ENCODE data around the gene CDKN2C.

DNA sequence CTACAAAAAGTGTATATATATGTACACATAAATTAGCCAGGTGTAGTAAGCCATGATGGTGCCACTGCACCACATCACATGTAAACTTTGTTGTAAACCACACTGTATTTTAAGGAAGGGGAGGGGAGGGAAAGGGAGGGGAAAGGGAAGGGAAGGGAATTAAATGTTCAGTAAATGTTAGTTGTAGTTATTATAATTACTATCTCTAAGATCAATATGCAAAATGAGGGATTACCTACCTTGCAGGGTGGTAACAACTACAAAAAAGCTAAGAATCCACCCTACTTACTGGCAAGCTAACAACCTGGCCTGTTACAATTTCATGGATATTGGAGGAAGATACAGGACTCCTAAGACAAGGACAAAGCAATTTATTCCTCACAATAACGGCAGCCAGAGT lies 27.7 kb upstream of the CDKN2C start:
- TF ChIP-seq, protein P1, sequence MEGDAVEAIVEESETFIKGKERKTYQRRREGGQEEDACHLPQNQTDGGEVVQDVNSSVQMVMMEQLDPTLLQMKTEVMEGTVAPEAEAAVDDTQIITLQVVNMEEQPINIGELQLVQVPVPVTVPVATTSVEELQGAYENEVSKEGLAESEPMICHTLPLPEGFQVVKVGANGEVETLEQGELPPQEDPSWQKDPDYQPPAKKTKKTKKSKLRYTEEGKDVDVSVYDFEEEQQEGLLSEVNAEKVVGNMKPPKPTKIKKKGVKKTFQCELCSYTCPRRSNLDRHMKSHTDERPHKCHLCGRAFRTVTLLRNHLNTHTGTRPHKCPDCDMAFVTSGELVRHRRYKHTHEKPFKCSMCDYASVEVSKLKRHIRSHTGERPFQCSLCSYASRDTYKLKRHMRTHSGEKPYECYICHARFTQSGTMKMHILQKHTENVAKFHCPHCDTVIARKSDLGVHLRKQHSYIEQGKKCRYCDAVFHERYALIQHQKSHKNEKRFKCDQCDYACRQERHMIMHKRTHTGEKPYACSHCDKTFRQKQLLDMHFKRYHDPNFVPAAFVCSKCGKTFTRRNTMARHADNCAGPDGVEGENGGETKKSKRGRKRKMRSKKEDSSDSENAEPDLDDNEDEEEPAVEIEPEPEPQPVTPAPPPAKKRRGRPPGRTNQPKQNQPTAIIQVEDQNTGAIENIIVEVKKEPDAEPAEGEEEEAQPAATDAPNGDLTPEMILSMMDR (IDR thresholded peaks at IDR 0.05; ENCODE audit: extremely low read depth in 1 of 2, insufficient read depth in 1 of 2, low read depth in 1 of 2, low read length in 2 of 2): no peak
- TF ChIP-seq EZH2 (IDR thresholded peaks at IDR 0.05; ENCODE audit: borderline replicate concordance, low read depth, low read length, severe bottlenecking) (no peak), MYC (IDR thresholded peaks at IDR 0.05; ENCODE audit: low read depth, low read length) (no peak), POLR2A (IDR thresholded peaks at IDR 0.05; ENCODE audit: low read depth, low read length) (no peak)
- TF ChIP-seq, protein P2, sequence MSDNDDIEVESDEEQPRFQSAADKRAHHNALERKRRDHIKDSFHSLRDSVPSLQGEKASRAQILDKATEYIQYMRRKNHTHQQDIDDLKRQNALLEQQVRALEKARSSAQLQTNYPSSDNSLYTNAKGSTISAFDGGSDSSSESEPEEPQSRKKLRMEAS (IDR thresholded peaks at IDR 0.05; ENCODE audit: insufficient read depth, insufficient read length): no peak
